ENCODE data around the gene PLCH2. TPM values are rescaled to one million over a fixed set of nuclear protein-coding genes. Genes with fewer than 3 reads are reported as not detected.

The PLCH2 gene
- total RNA-seq, 1 donor, result 1.3 TPM

DNA sequence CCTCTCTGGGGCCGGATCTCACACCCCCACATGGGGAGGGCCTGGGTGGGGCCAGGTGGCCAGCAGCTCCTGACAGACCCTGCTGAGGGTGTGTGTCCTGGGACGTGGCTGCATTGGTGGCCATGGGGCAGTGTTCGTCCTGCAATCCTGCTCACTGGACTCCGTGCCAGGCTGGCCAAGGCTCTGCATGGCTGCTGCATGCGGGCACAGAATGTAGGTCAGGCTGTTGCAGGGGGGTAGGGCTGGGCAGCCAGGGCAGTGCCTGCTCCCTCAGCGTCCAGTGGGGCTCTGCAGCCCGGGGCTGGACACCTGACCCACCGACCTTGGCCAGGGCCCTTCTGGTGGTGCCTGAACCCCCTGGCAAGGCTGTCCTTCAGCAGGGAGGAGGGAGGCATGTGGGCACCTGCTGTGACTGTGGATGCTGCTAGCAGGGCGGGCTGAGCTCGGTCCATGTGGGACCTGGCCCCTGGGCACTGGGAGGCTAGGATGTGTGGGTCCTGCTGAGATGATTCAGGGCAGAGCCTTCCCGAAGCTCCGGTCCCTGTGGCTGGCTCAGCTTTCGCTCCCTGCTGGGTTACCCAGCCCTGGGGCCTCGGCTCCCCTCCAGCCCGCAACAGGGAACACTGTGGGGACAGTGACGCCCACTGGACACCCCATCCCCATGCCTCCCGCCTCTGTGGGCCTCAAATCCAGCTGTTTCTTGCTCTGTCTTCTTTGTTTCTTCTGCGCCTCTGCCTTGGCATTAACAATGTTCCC lies 14.9 kb upstream of the PLCH2 start:
- DNase-seq (ENCODE audit: low read depth in 2 of 3, low spot score in 2 of 3), result no peak

DNA sequence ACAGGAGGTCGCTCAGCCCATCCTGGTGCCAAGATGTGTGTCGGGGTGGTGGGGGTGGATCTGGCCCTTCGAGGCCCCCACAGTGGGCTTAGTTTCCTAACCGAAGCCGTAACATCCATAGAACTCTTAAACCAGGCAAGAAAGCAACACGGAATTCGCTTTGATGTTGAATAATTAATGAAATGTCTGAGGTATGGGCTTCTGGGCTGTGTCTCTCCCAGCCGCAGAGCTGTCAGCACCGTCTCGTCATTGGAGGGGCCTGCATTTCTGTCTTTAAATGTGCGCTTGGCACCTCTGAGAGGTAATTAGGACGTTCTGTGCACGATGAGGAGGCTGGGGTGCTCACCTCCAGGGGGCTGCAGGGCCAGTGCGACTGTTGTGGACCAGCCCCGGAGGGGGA lies 13.3 kb upstream of the PLCH2 start:
- DNase-seq (ENCODE audit: low read depth in 2 of 3, low spot score in 2 of 3), result no peak

DNA sequence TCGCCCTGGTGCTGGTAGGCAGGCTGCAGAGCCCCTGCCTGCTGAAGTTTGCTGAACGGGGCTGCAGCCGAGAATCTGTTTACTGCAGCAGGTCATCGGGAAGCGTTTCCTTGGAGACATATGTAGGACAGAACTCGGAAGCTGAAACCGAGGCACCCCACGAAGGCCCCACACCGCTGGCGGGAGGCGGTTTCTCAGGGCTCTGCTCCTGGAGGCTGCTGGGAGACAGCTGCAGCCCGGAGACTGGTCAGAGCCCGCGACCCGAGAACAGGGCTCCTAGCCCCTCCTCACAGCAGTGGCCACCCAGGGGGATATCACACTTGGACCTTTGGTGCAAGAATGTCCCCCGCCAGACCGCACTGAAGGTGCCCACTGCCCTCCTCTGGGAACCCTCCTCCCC lies 12.7 kb upstream of the PLCH2 start:
- DNase-seq (ENCODE audit: low read depth in 2 of 3, low spot score in 2 of 3), result no peak

DNA sequence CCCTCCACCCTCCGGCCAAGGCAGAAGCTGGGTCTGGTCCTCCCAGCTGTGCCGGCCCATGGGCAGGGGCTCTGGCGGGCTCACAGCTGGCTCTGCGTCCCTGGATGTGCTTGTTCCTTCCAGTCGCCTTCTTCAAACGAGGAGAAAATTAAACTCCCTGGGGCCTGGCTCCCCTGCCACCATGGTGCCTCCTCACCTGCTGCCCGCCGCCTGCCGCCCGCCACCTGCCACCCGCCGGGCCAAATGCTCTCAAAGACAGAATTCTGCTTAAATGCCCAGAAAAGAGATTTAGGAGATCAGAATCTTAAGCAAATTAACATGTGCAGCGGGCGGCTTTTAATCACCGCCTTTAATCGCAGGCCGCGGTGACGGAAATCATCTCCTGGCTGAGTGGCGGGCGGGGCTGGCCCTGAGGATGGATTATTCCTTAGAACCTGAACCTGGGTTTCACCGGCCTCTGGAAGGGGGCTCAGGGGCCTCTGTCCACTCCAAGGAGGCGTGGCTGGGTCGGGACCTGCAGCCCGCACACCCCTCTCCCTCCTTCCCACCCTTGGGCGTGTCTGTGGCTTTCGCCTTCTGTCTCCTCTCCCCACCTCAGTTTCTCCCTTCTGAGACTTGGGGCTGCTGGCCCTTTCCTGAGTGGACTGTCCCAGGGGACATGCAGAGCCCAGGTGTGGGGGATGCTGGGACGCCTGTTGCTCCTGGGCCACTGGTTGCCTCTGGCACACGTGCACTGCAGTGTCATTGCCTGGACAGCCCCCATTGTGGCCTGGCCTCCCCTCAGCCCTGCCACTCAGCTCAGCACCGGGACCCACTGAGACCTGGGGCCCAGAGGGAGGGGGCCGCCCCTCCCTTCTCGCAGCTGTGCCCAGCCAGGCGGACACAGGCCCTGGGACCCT lies 10.5 kb upstream of the PLCH2 start:
- no peak for DNase-seq (ENCODE audit: low read depth in 2 of 3, low spot score in 2 of 3)

DNA sequence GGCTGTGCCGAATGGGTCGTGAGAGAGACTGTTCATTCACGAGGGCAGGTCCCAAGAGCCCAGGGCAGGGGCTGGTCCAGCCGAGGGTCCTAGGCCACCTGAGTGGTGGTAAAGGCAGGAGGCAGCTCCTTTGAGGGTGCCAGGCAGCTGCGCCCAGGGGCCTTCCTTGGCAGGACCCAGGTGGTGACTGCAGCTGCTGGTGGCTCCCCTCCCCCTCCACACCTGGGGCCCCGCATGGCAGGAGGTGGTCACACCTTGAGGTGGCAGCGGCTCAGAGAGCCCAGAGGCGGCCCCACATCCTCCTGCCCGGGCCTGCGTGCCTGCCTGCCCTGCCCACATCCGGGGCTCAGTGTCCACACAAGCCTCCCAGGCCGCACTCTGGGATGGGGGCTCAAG lies 9.8 kb upstream of the PLCH2 start:
- no peak for DNase-seq (ENCODE audit: low read depth in 2 of 3, low spot score in 2 of 3)

DNA sequence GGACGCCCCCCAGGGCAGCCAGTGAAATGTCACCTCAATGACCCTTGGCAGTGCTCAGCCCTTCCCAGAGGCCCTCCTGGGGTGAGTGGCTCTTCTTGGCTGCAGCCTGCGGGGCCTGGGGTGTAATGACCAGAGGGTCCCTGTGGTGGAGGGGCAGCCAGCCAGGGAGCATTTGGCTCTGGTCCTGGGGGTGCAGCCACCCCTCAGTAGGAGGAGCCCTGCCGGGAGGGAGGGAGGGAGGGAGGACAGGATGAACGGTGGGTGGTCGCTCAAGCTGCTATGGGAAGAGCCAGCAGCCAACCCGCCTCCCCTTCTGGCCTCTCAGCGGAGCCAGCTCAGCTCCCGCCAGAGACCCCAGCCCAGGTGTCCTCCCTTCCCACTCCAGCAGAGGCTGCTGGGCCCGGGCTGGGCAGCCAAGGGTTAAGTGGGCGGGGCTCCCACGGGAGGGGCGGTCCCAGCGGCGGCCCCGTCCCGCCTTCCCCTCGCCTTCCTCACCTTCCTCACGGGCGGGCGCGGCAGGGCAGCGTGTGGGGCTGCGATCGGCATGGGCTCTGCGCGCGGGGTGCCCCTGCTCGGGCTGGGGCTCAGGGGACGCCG lies 9.0 kb upstream of the PLCH2 start:
- no peak for DNase-seq (ENCODE audit: low read depth in 2 of 3, low spot score in 2 of 3)

DNA sequence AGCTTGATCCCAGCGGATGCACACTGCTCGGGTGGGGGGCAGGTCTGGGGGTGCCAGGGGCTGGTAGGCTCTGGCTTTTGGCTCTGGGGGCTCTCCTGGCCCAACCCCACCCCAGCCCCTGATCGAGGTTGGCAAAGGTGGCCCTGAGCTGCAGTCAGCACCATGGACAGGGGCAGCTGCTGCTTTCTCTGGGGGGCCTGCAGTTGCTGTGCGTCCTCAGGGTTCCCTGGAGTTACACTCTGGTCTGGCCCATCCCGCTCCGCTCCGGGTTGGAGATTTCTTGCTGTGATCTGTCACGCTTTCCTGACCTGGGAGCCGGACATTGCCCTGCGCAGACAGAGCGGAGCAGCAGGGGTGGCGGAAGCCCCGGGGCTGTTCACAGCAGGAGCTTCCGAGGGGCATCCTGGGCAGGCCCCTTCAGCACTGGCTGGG lies 8.0 kb upstream of the PLCH2 start:
- peak; percentile 16 to 72 (median 46) for DNase-seq (ENCODE audit: low read depth in 2 of 3, low spot score in 2 of 3)

DNA sequence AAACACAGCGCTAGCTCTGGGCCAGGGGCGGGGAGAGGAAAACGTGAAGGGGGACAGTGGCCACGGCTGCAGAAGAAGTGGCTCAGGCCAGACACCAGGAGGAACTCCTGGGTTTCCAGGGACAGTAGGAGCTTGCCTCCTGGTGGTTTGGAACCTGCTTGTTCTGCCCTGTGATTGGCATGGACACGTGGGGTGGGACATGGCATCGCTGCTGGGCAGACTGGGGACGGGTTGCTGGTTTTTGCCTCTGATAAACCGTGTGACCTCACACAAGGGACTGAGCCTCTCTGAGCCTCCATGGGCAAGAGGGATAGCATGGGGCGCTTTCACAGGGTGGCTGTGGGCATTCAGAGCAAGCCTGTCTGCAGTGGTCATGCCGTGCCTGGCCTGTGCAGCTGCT lies 7.5 kb upstream of the PLCH2 start:
- DNase-seq (ENCODE audit: low read depth in 2 of 3, low spot score in 2 of 3), result no peak

DNA sequence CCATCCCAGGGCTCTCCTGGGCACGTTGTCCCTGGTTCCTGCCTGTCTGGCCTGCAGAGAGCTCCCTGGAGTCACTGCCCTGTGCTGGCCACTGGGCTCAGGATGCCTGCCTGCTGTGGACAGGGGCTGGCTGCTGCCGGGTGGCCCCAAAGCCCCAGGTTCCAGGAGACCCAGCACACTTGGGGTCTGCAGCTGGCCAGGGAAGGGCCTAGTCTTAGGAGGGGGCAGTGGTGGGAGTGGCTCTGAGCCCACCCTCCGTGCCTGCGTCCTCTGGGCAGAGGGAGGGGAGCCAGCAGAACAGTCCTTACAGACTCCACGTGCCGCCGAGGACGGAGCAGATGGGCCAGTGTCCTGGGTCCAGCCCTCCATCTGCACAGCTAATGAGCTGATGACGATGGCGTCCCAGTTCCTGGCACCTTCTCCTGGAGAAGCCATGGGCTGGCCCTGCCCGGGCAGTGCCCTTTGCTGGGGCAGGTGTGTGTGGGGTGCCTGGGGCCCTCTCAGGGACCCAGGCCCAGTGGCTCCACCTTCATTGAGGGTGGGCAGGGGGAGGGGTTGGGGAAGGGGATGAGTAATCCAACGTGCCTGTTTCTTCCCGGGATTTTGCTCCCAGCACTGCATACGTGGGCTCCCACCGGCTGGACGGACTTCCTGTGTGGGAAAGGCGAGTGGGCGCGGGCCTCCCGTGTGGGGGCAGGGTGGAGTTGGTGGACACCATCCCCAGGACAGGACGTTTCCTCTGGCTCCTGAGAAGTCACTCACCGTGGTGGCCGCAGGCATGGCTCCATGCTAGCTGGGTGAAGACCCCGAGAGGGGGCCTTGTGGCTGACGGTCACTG lies 6.8 kb upstream of the PLCH2 start:
- no peak for DNase-seq (ENCODE audit: low read depth in 2 of 3, low spot score in 2 of 3)

DNA sequence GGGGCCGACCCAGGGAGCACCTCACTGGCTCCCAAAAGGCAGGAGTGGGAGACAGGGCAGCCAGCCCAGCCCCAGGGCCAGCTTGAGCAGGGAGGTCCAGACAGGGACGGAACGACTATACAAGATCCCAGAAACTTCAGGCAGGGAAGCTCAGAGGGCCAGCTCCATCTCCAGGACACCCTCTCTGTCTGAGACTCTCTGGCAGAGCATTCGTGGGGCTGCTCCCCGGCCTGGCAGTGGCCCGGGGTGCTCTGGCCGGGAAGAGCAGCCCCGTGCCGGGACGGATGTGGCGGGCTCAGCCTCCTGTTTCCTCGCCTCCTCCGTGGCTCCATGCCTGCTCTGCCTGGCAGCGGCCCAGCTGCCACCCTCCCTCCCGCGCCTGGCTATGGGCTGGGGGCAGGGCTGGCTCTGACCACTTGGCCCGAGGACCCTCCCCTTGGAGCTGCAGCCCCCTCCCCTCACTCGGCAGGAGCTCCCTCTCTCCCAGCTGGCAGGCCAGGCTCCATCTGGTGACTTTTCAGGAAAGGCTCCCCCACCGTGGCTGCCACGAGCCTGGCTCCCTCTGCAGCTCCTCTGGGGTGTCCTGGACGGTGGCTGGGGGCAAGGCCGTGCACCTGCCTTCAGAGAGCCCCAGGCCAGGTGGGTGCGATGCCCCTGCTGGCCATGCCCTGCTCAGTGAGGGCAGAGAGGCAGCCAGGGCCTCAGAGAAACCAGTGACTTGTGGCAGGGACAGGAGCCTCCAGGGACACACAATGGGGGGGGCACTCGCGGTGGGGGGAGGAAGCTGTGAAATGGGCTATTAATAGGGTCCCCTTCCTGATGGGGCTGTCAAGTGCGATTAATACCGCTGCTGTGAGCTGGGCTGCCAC lies 5.6 kb upstream of the PLCH2 start:
- no peak for DNase-seq (ENCODE audit: low read depth in 2 of 3, low spot score in 2 of 3)

DNA sequence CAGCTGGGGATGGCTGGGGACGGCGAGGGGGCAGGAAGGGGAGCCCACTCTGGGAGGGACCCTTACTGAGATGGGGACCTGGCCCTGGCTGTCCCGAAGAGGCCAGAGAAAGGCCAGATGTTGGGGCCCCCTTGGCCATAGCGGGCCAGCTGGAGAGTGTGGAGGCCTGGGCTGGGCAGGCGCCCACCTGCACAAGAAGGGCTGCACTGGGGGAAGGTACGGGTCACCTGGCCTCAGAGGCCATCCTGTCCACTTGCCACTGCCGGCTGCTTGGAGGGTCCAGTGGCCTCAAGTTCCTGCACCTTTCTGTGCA lies 5.0 kb upstream of the PLCH2 start:
- no peak for DNase-seq (ENCODE audit: low read depth in 2 of 3, low spot score in 2 of 3)

DNA sequence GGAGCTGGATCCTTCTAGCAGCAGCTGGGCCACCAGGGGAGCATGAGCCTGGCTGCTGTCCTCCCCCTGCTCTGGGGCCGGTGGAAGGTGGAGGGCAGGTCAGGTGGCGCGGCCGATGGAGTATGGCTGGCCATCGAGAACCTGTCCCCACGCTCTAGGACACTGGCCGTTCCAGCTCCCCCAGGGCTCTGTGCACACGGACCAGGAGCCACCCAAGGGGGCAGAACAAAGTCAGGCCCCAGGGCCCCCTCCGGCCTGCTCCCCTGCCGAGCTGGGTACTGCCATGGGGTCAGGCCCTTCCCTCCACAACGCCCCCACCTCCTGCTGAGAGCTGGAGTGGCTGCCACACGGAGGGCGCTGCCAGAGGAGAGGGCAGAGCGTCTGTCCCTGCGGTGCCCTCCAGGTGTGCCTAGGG lies 4.5 kb upstream of the PLCH2 start:
- DNase-seq (ENCODE audit: low read depth in 2 of 3, low spot score in 2 of 3), result no peak

DNA sequence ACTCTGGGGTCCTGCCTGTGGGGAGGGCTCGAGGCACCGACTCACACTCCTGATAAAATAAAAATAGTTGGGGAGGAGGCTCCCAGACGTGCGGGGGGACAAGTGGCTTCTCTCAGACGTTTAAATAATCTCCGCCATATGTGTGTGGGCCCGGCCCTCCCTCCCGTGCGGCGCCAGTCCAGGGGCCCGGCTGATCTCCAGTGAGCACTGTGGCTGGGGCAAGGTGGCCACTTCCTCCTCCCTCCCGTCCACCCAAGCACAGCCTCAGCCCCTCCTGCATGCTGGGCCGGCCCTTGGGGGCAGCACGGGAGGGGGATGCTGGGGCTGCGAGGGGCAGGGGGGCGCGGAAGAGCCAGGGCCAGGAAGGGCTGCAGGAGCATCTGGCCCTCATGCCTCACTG lies 4.0 kb upstream of the PLCH2 start:
- DNase-seq (ENCODE audit: low read depth in 2 of 3, low spot score in 2 of 3), result no peak

DNA sequence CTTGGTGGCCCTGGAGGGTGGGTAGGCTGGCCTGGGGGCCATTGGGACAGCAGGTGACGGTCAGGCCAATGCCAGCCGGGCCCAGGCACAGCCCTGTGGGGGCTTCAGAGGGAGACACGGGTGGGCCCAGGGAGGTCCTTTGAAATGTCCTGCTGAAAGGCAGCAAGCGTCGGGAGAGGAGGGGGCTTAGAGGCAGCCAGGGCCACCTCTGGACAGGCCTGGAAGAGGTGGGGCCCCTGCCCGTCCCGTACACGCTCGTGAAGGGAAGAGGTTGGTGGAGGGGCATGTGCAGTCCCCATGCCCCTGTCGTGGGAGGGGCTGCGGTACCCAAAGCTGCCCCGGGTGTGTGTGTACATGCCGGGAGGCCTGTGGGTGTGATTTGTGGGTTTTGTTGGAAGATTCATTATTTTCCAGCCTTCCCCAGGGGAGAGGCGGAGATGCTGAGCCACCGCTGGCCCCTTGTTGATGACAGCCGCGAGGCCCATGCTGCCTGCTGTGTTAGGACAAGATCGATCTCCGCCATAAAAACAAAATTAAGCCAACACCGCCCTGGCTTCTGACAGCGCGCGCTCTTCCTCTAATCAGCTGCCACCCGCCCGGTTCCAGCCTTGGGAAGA lies 3.4 kb upstream of the PLCH2 start:
- DNase-seq (ENCODE audit: low read depth in 2 of 3, low spot score in 2 of 3), result no peak

DNA sequence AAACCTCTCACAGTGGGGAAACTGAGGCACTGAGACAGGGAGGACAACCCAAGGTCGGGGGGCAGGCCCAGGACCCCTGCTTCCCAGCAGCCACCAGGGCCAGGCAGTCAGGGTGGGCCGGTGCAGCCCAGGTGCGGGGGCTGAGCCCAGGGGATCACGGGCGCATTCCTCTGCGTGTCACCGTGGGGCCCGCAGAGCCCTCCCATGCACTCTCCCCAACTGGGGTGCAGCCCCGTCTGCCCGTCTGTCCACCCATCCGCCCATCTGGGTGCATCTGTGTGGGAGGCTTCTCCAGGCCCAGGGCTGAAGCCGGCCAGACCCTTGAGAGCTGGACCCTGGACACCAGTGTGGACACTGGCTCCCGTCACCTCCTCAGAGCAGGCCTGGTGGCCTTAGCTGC lies 2.9 kb upstream of the PLCH2 start:
- no peak for DNase-seq (ENCODE audit: low read depth in 2 of 3, low spot score in 2 of 3)

DNA sequence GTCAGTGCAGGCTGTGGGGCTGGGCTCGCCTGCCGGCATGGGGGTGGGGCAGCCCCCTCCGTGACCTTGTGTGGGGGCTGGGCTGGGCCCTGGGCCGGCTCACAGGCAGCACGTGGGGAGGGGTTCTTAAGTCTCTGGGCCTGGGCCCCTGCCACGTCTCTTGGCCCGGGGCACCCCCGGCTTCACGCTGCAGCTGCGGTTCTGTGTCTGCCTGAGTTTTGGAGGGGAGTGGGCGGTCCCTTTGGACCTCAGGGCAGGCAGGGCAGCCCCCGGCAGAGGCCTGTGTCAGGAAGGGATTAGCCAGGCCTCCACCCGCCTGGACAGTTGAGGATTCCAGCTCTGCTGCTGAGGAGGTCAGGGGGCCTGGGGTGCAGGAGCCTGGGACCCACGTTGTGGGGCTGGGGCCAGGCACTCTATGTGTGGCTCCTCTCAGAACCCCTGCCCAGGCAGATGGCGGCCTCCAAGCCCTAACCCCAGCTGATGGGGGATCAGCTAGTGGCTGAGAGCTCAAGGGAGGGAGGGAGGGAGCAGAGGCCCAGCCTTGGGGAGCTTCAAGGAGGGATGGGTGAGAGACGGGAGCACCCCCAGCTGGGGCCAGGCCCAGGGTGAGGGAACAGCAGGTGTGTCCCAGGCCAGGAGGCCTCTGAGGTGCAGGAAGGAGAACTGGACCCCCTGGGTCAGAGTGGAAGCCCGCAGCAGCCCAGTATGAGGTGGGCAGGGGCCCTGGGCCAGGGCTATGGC lies 1.8 kb upstream of the PLCH2 start:
- DNase-seq (ENCODE audit: low read depth in 2 of 3, low spot score in 2 of 3), result no peak

DNA sequence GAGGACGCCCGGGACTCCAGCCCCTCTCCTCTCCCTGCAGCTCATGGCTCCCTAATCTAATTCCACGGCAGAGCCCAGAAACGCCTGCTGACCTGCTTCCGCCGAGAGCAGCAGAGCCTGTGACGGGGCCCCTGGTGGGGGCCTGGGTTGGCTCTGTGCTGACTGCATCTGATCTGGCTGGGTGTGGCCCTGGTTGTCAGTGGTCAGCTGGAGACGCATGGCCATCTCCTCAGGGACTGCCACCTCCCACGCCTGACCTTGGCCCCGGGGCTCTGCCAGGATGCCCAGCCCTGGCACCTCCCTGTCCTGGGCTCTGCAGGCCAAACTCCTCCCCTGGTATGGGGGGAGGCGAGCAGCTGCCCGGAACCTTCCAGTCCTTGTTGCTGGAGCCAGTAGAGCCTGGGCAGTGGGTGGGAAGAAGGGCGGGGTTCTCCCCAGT lies 1.1 kb upstream of the PLCH2 start:
- no peak for DNase-seq (ENCODE audit: low read depth in 2 of 3, low spot score in 2 of 3)

DNA sequence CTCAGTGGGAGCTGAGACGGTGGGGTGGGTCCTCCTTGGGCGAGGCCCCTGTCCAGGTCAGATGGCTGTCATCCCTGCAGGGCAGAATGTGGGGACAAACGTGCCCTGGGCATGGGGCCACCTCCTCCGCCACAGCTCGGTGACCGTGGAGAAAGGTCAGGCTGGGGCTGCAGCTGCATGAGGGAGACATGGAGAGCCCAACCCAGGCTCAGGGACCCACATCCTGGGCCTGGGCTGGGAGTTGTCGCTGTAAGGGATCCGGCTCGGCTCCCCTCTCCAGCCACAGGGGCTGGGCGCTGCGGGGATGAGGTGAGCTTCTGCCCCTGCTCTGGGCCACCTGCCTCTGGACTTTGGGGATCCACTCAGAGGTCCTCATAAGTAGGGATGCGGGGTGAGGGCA lies 518 bp upstream of the PLCH2 start:
- DNase-seq (ENCODE audit: low read depth in 2 of 3, low spot score in 2 of 3), result no peak

DNA sequence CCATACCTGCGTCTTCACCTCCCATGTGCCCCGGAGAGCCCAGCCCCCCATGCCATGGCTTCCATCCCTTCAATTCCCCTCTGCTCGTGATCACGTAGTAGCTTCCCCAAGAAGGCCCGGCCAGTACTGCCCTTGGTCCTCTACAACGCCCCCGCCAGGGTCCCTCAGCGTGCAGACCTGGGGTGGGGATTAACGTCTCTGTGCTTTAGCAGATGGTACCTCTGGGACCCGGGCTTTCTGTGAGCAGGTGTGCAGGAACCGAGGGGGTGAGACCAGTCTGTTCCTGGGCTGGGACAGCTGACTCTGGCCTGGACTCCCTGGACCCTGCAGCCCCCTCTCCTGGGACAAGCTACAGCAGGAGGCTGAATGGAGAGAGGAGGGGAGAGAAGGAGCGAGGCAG lies 1.2 kb downstream of the PLCH2 start:
- DNase-seq (ENCODE audit: low read depth in 2 of 3, low spot score in 2 of 3), result no peak

Data from hematopoietic multipotent progenitor cell (in vitro differentiated cells).